Spleen (tissue), 7 donors: ENCODE data around the gene CAND2.

ENCODE experiments used
- POLR2A ChIP-seq, 3 donors: fragments of 450-650 bp; IDR thresholded peaks; one replicate each; pipeline ENCODE4 v1.5.1; 2017; ENCODE audit warnings: antibody characterized with exemption in 3 of 3, mild to moderate bottlenecking in 1 of 3
- POLR2AphosphoS5 ChIP-seq, 3 donors: sonication (generic); formaldehyde crosslinking; IDR thresholded peaks; one replicate each; pipeline ENCODE4 v1.5.1; 2017; ENCODE audit warnings: antibody characterized with exemption in 3 of 3
- TF ChIP-seq, protein P1 (sequence below), 11 experiments: fragments of 200-600 bp in 7 of 11; fragments of 450-650 bp in 4 of 11; sonication (generic) in 4 of 11; IDR thresholded peaks in 8 of 11; conservative IDR thresholded peaks in 3 of 11; 1 replicate in 7 of 11; 2 replicates in 4 of 11; pipeline versions ENCODE4 v1.4.0 to v1.8.0; 2016 to 2021; ENCODE audit warnings: antibody characterized with exemption in 11 of 11, inconsistent platforms in 4 of 11, mild to moderate bottlenecking in 1 of 11
- donor health status: DM: no; HTN: no; CAD: no; lungs with moderate emphysema.
- donor health status: DM: no; HTN: no; CAD: no.
- donor health status: DM: no; HTN: no; CAD: no.

DNA sequence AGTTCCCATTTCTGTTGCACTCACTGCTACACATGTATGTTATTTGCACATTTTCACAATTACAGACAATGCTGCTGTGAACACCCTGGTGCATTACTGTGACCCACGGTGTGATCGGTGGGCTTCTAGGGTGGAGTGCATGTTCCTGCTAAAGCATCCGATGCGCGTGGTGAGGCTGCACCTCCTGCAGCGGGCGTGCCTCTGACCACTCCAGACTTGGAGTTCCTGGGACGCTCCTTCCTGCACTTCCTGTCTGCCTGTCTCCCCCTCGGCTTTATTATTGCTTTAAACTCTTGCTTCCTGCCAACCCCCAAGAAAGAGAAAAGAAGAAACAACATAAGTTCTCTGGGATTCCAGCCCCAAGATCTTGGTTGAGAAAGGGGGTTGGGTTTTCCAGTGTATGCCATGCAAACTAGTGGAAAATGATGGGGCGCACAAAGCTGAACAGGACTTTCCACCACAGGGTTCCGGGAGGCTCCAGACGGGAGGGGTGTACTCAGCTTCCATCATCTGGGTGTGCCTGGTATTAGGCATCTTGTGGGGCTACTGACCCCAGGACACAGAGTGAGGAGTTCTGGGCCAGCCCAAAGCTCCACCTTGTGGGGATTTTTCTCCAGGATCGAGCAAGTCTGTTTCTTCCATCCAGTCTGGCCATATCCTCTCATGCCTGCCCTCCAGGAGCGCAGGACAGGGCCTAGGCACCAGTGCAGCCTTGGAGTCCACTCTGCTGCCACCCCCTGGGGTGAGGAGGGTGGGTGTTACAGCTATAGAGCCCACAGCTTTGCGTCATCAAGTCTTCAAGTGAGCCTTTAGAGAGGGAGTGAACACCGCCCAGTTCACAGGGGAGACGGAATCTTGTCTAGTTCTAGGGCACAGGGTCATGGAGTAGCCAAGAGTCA is 33.7 kb downstream of the CAND2 start:
- TF ChIP-seq, protein P1, sequence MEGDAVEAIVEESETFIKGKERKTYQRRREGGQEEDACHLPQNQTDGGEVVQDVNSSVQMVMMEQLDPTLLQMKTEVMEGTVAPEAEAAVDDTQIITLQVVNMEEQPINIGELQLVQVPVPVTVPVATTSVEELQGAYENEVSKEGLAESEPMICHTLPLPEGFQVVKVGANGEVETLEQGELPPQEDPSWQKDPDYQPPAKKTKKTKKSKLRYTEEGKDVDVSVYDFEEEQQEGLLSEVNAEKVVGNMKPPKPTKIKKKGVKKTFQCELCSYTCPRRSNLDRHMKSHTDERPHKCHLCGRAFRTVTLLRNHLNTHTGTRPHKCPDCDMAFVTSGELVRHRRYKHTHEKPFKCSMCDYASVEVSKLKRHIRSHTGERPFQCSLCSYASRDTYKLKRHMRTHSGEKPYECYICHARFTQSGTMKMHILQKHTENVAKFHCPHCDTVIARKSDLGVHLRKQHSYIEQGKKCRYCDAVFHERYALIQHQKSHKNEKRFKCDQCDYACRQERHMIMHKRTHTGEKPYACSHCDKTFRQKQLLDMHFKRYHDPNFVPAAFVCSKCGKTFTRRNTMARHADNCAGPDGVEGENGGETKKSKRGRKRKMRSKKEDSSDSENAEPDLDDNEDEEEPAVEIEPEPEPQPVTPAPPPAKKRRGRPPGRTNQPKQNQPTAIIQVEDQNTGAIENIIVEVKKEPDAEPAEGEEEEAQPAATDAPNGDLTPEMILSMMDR (IDR thresholded peaks at IDR 0.05 in 8 of 11, conservative IDR thresholded peaks at IDR 0.05 in 3 of 11): no peak
- TF ChIP-seq POLR2A (IDR thresholded peaks at IDR 0.05): no peak
- TF ChIP-seq POLR2AphosphoS5 (IDR thresholded peaks at IDR 0.05): peak in 2 of 3 donors; percentile 21 to 38
